ENCODE results near the gene COL23A1. TPM values are rescaled to one million over a fixed set of nuclear protein-coding genes. Genes with fewer than 3 reads are reported as not detected.

The COL23A1 gene
- not detected in 2 replicates for total RNA-seq

GRCh38 chr5:178590141-178590923 lies at the start of gene COL23A1:
TSS of gene COL23A1 (minus strand) at chr5:178590393.

GRCh38 chr5:178626484-178627258 lies 36.5 kb upstream of the COL23A1 start, which contains the start of gene CLK4:
TSS of gene CLK4 (minus strand) at chr5:178627050. CDS start at chr5:178623416, 3,634 bp downstream.

GRCh38 chr5:178232124-178232919 lies 357.9 kb downstream of the COL23A1 start, which contains the start of gene PHYKPL:
TSS of gene PHYKPL (minus strand) at chr5:178232802. CDS start at chr5:178232550, 252 bp downstream.

GRCh38 chr5:178204182-178204934 lies 385.8 kb downstream of the COL23A1 start, which contains the start of gene HNRNPAB:
TSS of gene HNRNPAB (plus strand) at chr5:178204533. CDS start at chr5:178204838, 305 bp downstream.

Other genes with a start within 250 kb of the COL23A1 start
- gene CLK4, start 36.7 kb upstream of the COL23A1 start, total RNA-seq: 28.1 and 32.2 TPM in 2 replicates
- 4.1 and 4.4 TPM in 2 replicates for gene ZNF354A, start 140.3 kb upstream of the COL23A1 start, total RNA-seq

Data from aortic smooth muscle cell (primary cell).